OCI-LY7 (cell line): ENCODE measurements around the gene EDNRA.

ENCODE experiments used
- EZH2phosphoT487 ChIP-seq: fragments of 200-600 bp; sonication (generic); IDR thresholded peaks from 2 replicates; pipeline ENCODE4 v1.6.1; 2018; ENCODE audit warnings: low read depth, borderline replicate concordance, mild to moderate bottlenecking, mixed run types, antibody characterized with exemption, low read length, moderate library complexity, mixed read lengths
- TF ChIP-seq, protein P1 (sequence below): fragments of 200-600 bp; sonication (generic); conservative IDR thresholded peaks from 2 replicates; pipeline ENCODE4 v1.5.1; 2014; ENCODE audit warnings: mild to moderate bottlenecking, antibody characterized with exemption, low read length, moderate library complexity, mixed read lengths

DNA sequence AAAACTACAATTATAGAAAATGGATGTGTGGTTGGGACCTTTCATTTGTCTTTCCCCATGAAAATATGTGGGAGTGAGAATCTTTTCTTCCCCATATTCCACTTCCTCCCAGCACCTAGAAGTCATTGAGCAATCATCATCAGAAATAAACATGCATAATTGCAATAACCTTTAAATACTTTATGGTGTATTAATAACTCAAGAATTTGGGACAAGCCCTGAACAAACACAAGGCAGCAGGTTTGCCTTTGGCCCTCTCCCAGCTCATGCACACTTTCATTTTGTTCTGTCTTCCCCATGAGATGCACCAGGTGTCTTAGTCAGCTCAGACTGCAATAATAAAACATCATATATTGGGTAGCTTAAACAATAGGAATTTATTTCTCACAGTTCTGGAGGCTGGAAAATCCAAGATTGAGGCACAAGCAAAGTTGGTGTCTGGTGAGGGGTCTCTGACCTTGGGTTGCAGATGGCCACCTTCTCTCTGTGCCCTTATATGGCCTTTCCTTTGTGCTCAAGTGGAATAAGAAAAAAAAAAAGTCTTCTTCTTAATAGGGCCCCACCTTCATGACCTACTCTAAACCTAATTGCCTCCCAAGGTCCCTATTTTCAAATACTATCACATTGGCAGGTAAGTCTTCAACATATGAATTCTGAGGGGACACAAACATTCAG lies 101.6 kb downstream of the EDNRA start:
- TF ChIP-seq, protein P1, sequence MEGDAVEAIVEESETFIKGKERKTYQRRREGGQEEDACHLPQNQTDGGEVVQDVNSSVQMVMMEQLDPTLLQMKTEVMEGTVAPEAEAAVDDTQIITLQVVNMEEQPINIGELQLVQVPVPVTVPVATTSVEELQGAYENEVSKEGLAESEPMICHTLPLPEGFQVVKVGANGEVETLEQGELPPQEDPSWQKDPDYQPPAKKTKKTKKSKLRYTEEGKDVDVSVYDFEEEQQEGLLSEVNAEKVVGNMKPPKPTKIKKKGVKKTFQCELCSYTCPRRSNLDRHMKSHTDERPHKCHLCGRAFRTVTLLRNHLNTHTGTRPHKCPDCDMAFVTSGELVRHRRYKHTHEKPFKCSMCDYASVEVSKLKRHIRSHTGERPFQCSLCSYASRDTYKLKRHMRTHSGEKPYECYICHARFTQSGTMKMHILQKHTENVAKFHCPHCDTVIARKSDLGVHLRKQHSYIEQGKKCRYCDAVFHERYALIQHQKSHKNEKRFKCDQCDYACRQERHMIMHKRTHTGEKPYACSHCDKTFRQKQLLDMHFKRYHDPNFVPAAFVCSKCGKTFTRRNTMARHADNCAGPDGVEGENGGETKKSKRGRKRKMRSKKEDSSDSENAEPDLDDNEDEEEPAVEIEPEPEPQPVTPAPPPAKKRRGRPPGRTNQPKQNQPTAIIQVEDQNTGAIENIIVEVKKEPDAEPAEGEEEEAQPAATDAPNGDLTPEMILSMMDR = no peak
- no peak for TF ChIP-seq EZH2phosphoT487
